PC-9 (cell line): Measurements from ENCODE around the gene TLE1. TPM values are rescaled to one million over a fixed set of nuclear protein-coding genes. Genes with fewer than 3 reads are reported as not detected.

Experiments
- BruUV-seq: library from RNA; stranded (reverse); fragments of 400-500 nt; replicated peaks from 2 replicates; lab custom pipeline; 2021; lab: Mats Ljungman, UMichigan
- CTCF ChIA-PET: fragments of 300-600 bp; sonication (Branson Sonifier 250); formaldehyde crosslinking; loops from one replicate; lab custom pipeline; 2022; ENCODE audit warnings: antibody characterized with exemption; lab: Charles Lee
- POLR2A ChIA-PET: fragments of 300-600 bp; sonication (Branson Sonifier 250); formaldehyde crosslinking; loops from one replicate; lab custom pipeline; 2022; ENCODE audit warnings: antibody characterized with exemption; ENCODE audit not compliant: unreplicated experiment; lab: Charles Lee
- DNase-seq, 2 experiments: peaks; one replicate each; pipeline versions ENCODE4 v3.0.0 to v3.0.0-alpha.2; 2015 to 2022; ENCODE audit warnings: mixed read lengths in 1 of 2
- H2AFZ ChIP-seq: fragments of 200-600 bp; sonication (generic); 2 replicates; pipeline ENCODE4 v1.8.1; 2017; ENCODE audit warnings: antibody characterized with exemption
- H3F3A ChIP-seq: fragments of 200-600 bp; sonication (generic); 2 replicates; pipeline ENCODE4 v1.8.1; 2017; ENCODE audit warnings: antibody characterized with exemption, mild to moderate bottlenecking, low read depth; ENCODE audit not compliant: insufficient read depth
- H3K27ac ChIP-seq: fragments of 200-600 bp; sonication (generic); 2 replicates; pipeline ENCODE4 v1.6.1; 2016; ENCODE audit warnings: mixed run types
- H3K27me3 ChIP-seq: fragments of 200-600 bp; sonication (generic); 2 replicates; pipeline ENCODE4 v1.6.1; 2016; ENCODE audit warnings: low read depth, mixed run types; ENCODE audit not compliant: insufficient read depth
- H3K36me3 ChIP-seq: fragments of 200-600 bp; sonication (generic); 2 replicates; pipeline ENCODE4 v1.6.1; 2016; ENCODE audit warnings: low read depth, mixed run types
- H3K4me1 ChIP-seq: fragments of 200-600 bp; sonication (generic); replicated peaks from 2 replicates; pipeline ENCODE4 v1.6.1; 2016; ENCODE audit warnings: mixed run types; ENCODE audit not compliant: insufficient read depth
- H3K4me2 ChIP-seq: fragments of 200-600 bp; sonication (generic); 2 replicates; pipeline ENCODE4 v1.6.1; 2017; ENCODE audit warnings: mixed run types
- H3K4me3 ChIP-seq: fragments of 200-600 bp; sonication (generic); 2 replicates; pipeline ENCODE4 v1.6.1; 2016; ENCODE audit warnings: mixed run types
- H3K79me2 ChIP-seq: fragments of 200-600 bp; sonication (generic); 2 replicates; pipeline ENCODE4 v1.6.1; 2017; ENCODE audit warnings: low read depth, mixed run types
- H3K9me2 ChIP-seq: fragments of 200-600 bp; sonication (generic); 2 replicates; pipeline ENCODE4 v1.8.1; 2017; ENCODE audit warnings: mild to moderate bottlenecking; ENCODE audit not compliant: insufficient read depth
- H3K9me3 ChIP-seq: fragments of 200-600 bp; sonication (generic); 2 replicates; pipeline ENCODE4 v1.8.1; 2016; ENCODE audit warnings: low read depth; ENCODE audit not compliant: insufficient read depth
- H4K20me1 ChIP-seq: fragments of 200-600 bp; sonication (generic); 2 replicates; pipeline ENCODE4 v1.8.1; 2017; ENCODE audit not compliant: insufficient read depth
- CTCF ChIP-seq: fragments of 200-600 bp; sonication (generic); conservative IDR thresholded peaks from 2 replicates; pipeline ENCODE4 v1.6.1; 2017; ENCODE audit warnings: mixed run types, antibody characterized with exemption, mild to moderate bottlenecking, moderate library complexity
- EZH2 ChIP-seq: fragments of 200-600 bp; sonication (generic); IDR thresholded peaks from 2 replicates; pipeline ENCODE4 v1.8.0; 2017; ENCODE audit warnings: antibody characterized with exemption, low read depth
- intact Hi-C: fragments of 100-400 bp; cut with micrococcal nuclease; formaldehyde crosslinking; loops from one replicate; pipeline ENCODE4 v1.10.0; 2022; ENCODE audit not compliant: unreplicated experiment
- total RNA-seq: library from RNA; stranded (reverse); gene quantifications from 2 replicates; pipeline ENCODE4 v1.2.3, GENCODE V29; 2021

The TLE1 gene
- total RNA-seq, 1 experiment from 2014 or later, result 80.9 TPM

DNA sequence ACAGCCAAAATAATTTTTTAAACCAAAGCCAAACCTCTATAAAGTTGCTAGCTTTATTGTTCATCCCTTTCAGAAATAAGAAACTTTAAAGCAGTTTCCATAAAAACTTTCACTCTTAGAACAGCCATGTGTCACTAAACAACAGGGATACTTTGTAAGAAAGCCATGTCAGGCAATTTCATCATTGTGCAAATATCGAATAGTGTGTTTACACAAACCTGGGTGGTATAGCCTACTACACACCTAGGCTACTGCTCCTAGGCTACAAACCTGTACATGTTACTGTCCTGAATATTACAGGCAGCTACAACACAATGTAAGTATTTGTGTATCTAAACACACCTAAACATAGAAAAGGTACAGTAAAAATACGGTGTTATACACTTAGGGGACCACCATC lies 59.9 kb downstream of the TLE1 start:
- no peaks in the 10 kb centered on the region for H3K9me3 ChIP-seq
- no peak for TF ChIP-seq CTCF
- no peak for TF ChIP-seq EZH2
- H3K36me3 ChIP-seq, result peaks cover 40% of the 10 kb centered on the region
- no peaks in the 10 kb centered on the region for H3K27me3 ChIP-seq
- no TSS peak for BruUV-seq
- no peaks in the 10 kb centered on the region for H3K9me2 ChIP-seq
- H3K4me2 ChIP-seq, result no peak overlapping the region
- H3K4me1 ChIP-seq, result peaks cover 20% of the 10 kb centered on the region
- H3F3A ChIP-seq, result peaks cover 22% of the 10 kb centered on the region
- DNase-seq, result no peak
- intact Hi-C loops, result no loop called here
- H3K79me2 ChIP-seq, result 0 out of 2 replicates have a peak, but pooled peaks cover 15% of the 10 kb centered on the region
- H3K27ac ChIP-seq, result no peak overlapping the region
- ChIA-PET POLR2A (no interaction called here), CTCF (no interaction called here)
- no peak overlapping the region for H3K4me3 ChIP-seq
- no peak overlapping the region for H2AFZ ChIP-seq
- H4K20me1 ChIP-seq, result no peaks in the 10 kb centered on the region

GRCh38 chr9:81628897-81629296 lies 60.5 kb downstream of the TLE1 start:
- Histone ChIP-seq H3K36me3 (peaks cover 37% of the 10 kb centered on the region), H3K4me1 (peaks cover 20% of the 10 kb centered on the region), H3K4me2 (no peak overlapping the region), H2AFZ (no peak overlapping the region), H3K79me2 (peaks cover 18% of the 10 kb centered on the region; the same call in 1 of the 2 replicates), H3K27me3 (no peaks in the 10 kb centered on the region), H3K27ac (no peak overlapping the region), H3K9me2 (no peaks in the 10 kb centered on the region), H3F3A (peaks cover 22% of the 10 kb centered on the region), H3K9me3 (no peaks in the 10 kb centered on the region), H4K20me1 (no peaks in the 10 kb centered on the region), H3K4me3 (no peak overlapping the region)
- BruUV-seq, result no TSS peak
- ChIA-PET POLR2A (no interaction called here), CTCF (no interaction called here)
- no peak for DNase-seq
- intact Hi-C loops, result no loop called here
- TF ChIP-seq EZH2 (no peak), CTCF (no peak)

DNA sequence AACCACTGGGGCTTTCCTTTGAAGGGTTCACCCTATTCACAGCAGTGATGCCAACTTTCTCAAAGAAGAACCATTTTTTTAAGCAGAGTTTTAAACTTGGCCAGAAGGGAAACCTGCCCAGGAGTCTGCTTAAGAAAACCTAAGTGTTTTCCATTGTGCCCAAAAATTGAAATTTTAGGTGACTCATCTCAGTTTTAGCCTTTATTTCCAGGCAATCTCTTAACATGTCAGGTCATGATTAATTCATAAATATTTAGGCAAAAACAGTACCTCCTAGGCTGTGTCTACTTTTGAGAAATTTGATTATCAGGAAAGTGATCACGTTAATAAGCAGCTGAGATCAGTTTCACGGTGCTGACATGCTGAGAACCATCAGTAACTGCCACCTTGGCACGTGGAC lies 61.9 kb downstream of the TLE1 start:
- Histone ChIP-seq H3K36me3 (peaks cover 27% of the 10 kb centered on the region), H3K4me1 (peaks cover 20% of the 10 kb centered on the region), H3K27me3 (no peaks in the 10 kb centered on the region), H3K4me3 (no peak overlapping the region), H3K9me2 (no peaks in the 10 kb centered on the region), H2AFZ (no peak overlapping the region), H3K9me3 (no peaks in the 10 kb centered on the region), H3F3A (peaks cover 22% of the 10 kb centered on the region), H3K79me2 (peaks cover 18% of the 10 kb centered on the region; the same call in 1 of the 2 replicates), H3K4me2 (no peak overlapping the region), H4K20me1 (no peaks in the 10 kb centered on the region), H3K27ac (peak overlapping the region; percentile 42; the same call in 1 of the 2 replicates)
- DNase-seq, result no peak
- TF ChIP-seq CTCF (no peak), EZH2 (no peak)
- intact Hi-C loops, result no loop called here
- POLR2A ChIA-PET, result no interaction called here
- CTCF ChIA-PET, result no interaction called here
- BruUV-seq, result no TSS peak
